Smooth muscle cell of the coronary artery (primary cell): ENCODE data around the gene KIF2B. TPM values are rescaled to one million over a fixed set of nuclear protein-coding genes. Genes with fewer than 3 reads are reported as not detected.

Source experiments
- total RNA-seq: library from RNA; depleted of rRNA; stranded (reverse); fragments of >200 nt; gene quantifications from 2 replicates; pipeline ENCODE4 v1.2.3, GENCODE V29; 2014; ENCODE audit warnings: low replicate concordance

KIF2B gene
- total RNA-seq, result not detected in 2 replicates

GRCh38 chr17:53822764-53823163 is at the start of gene KIF2B:
TSS of gene KIF2B (plus strand) at chr17:53822927. CDS start at chr17:53823034, 107 bp downstream.

